HG03095 (cell line): Measurements from ENCODE around the gene ULK3.

Experiments
- ATAC-seq: cut with Tn5 transposase; IDR thresholded peaks from one replicate; pipeline ENCODE4 v1.9.1; 2021; ENCODE audit warnings: moderate library complexity; ENCODE audit not compliant: unreplicated experiment

Gene ULK3

DNA sequence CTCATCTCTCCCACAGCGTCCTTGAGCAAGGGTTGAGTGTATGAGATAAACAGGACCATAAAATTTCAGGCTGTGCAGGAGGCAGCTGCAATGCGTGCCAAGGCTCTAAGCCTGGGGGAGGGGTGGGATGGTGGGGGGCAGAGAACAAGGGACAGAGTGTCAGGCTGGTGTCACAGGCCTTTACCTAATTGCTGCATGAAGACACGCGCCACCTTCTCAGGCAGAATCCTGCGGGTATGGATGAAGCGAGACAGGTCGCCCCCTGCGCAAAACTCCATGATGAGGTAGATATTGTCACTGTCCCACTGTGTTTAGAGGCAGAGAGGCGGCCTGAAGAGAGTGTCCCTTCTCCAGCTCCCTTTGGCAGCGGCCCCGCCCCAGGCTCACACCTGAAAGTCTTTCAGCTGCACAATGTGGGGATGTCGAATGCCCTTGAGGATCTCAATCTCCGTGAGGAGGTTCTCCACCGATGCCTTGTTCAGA lies 1.0 kb downstream of the ULK3 start:
- no peak for ATAC-seq

DNA sequence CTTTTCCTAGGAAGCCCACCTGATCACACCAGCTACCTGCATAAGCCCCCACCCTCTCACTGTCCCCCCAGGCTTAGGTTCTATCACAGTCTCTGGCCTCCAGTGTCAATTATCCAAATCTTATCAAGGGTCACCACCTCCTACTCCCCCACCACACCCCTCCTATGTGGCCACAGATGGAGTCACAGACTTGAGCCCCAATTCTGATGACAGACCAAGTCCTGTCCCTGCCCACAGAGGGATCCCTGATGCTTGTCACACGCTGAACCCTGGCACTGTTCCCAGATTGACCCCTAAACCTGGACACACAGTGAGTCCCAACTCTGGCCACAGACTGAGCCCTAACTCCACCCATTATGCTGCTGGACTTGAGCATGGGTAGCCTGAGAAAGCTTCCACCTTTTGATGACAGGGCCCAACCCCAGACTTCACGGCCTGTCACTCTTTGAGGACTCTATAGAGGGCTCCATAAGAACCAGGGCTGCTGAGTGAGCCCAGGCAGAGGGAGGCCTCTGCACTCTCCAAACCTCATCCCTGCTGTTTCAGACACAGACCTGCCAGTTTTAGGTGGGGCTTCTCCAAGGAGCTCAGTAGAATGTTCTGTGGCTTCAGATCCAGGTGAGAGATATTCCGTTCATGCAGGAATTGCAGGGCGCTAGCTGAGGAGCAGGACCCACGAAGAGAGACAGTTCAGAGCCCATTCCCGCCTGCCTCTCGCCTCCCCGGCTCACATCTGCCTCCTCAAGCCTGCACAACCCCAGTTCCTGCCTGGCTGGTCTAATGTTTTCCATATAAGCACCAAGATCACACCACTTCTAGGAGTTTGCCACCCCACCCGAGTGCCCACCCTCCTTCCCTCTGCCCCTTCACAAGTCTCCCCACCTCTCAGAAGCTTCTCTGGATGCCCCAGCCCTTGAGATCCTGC lies 1.8 kb downstream of the ULK3 start:
- ATAC-seq, result no peak

DNA sequence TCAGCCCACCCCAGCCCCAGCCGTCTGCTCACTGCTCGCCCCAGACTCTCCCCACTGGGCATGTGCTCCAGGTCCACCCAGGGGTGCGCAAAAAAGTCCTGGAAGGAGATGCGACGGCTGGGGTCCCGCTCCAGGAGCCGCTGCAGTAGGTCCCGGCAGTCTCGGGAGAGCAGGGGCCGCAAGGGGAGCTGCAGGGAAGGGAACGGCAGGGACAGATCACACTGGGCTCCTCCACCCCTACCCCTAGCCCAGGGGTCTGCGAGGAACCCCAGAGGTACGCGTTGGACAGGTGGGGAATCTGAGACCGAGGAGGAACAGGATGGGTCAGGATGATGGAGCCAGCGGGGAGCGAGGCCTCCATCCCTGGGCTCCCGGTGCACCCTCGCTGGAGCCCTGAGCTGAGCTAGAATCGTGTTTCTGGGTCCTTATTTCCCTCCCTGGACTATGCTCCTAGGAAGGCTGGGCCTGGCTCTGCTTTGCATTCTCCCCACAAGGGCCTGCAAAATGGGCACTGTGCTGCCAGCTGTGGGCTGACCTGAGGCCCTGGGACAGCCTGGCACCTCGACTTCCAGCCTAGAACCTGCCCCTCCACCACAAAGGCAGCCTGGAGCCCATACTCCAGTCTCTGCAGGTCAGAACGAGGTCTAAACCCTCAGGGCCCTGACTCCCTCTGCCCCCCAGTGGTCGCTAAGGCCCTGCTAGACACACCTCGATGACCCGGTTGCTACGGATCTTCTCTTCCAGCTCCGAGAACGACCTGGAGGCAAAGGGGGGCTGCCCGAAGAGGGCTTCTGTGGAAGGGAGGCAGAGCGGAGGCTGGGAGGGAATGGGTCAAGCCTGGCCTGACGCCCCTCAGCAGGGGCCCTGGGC lies 3.2 kb downstream of the ULK3 start:
- no peak for ATAC-seq

- ATAC-seq, result no peak
Measured at GRCh38 chr15:74838746-74839525, 4.0 kb downstream of the ULK3 start.

GRCh38 chr15:74838137-74838516 lies 4.8 kb downstream of the ULK3 start:
- ATAC-seq, result no peak

- ATAC-seq, result no peak
Measured at GRCh38 chr15:74837482-74838136, 5.3 kb downstream of the ULK3 start.

DNA sequence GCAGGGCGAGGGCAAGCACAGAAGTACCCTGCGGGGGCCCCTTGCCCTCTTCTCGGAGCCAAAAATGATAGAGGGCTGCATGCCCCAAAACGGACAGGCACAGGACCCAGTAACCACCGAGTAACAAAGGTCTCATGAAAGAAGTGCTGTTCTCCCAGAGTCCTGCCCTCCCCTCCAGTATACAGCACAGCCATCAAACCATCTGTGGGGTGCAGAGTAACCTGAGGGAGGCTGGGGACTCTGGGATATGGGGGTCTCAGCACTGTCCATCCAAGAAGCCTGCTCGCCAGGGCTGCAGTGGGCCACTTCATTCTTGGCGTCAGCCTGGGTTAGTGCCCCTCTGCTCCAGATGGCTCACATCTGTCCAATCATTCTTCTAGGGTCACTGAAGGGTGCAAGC lies 6.1 kb downstream of the ULK3 start:
- ATAC-seq, result no peak

DNA sequence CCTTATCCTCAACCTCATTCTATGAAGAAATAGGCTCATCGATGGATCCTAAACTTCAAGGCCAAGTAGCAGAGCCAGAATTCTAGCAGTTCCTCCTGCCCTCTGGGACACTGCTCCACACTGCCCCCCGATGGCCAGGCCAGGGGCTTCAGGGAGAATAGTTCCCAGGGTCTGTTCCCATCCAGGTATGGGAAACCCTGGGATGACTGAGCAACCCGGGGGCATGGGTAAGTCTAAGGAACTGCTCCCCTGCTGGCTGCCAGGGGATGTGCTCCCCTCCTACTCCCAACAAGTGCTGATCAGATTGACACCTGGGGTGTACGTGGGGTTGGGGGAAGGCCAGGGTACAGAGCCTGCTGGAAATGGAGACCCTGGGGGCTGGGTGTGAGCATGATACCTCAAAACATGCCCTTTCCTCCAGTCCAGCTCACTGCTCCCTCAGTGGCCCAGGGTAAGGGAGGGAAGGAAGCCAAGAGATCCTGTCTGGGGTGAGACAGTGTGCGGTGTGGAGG lies 7.6 kb downstream of the ULK3 start:
- ATAC-seq, result no peak

DNA sequence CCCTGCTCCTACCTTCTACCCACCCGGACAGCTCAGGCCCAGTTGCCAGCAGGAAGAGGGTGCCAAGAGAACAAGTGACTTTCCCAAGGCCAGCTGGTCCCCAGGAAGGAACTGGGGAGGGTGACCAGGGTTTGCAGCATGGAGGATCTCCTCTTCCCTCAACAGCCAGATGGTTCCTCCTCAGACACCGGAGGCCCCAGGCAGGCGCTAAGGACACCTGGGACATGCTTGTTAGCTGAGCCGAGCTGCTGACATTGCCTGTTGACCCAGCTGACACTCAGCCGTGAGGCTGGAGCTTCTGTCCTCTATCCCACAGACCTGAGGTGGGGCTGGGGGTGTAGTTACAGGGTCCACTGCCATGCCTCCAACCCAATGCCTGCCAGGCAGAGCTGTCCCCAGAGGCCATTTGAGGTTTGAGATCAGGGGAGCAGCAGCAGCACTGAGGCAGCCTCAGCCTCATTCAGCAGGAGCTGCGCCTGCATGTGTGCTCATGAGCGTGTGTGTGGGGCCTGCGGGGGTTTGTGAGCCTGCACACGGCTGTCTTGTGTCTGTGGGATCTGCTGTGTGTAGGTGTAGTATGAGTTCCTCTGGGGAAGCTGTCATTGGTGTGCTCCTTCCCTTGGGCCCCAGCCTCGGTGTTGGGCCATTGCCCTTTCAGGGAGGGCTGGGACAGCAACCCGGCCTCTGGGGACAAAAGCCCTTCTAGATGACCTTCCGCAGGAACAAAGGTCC lies 9.4 kb downstream of the ULK3 start:
- no peak for ATAC-seq

DNA sequence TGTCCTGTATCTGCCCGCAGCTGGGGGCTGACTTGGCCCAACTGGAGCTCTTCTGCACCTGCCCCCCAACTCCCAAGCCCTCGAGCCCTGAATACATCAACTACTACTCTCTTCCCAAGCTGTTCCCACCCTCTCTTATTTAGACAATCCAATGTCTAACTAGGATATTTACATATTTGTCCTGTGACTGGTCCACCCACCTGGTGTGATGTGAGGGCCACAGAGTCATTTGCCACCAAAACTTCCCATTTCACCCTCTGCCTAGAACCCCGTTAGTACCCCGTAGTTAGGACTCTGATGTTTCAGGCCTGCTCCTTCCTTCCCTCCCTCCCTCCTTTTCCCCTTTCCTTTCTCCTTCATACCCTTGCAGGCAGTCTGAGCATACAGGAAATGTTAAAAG lies 10.1 kb downstream of the ULK3 start:
- ATAC-seq, result no peak

GRCh38 chr15:74831813-74832495 lies 11.0 kb downstream of the ULK3 start:
- ATAC-seq, result no peak

GRCh38 chr15:74830868-74831267 lies 12.1 kb downstream of the ULK3 start:
- ATAC-seq, result no peak

GRCh38 chr15:74829991-74830390 lies 13.0 kb downstream of the ULK3 start:
- no peak for ATAC-seq

GRCh38 chr15:74829486-74829885 lies 13.5 kb downstream of the ULK3 start:
- no peak for ATAC-seq

GRCh38 chr15:74828835-74829234 lies 14.1 kb downstream of the ULK3 start:
- ATAC-seq, result no peak

GRCh38 chr15:74827614-74828013 lies 15.3 kb downstream of the ULK3 start:
- no peak for ATAC-seq

DNA sequence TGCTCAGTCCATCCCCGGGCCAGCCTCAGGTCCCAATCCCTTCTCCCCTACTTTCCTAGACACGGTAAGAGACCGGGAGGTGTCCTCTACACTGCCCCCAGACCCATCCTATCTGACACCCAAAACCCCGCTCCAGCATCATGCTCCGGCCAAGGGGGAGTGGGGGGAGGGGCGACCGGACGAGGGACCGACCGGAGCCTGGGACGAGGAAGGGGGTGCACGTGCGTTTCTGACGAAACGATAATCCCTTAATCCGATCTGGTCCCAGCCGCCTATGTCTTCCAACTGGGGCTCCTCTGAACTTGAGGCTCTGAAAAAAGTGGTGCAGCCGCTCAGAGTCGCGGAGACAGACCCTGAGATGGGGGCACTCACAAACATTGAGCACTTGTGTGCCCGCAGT lies 16.0 kb downstream of the ULK3 start:
- ATAC-seq, result no peak

- ATAC-seq, result no peak
Measured at GRCh38 chr15:74826364-74826819, 16.6 kb downstream of the ULK3 start, which contains the start of gene CPLX3. TSS of gene CPLX3 (plus strand) at chr15:74826627. CDS start at chr15:74826704, 77 bp downstream.

DNA sequence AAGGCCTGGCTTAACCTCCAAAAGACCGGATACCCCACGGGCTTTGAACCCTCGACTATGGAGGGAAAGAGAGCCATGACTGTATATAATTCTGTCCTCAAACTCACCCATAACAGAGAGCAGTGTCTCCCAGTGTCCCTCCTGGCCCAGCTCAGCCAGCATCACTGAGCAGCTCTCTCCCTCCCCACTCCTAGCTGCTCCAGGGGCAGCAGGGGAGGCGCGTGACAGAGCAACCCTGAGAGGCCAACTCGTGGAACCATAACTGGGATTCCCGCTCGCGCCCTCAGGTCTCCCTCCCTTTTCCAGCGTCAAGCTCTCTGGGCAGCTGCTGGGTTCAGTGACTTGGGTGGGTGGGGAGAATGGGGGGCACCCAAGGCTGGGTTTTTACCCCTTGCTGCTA lies 17.1 kb downstream of the ULK3 start:
- no peak for ATAC-seq
